ENCODE measurements around the gene GJE1.
"Not testable (repeated sequence)": the region's sequence is repeated elsewhere in the genome, so short reads cannot be mapped to it uniquely, and the experiment has no call there.

The GJE1 gene

GRCh38 chr6:142132625-142133024 is at the start of gene GJE1:
Gene GJE1, plus strand, starts transcription at chr6:142132925. Its CDS starts 234 bp downstream, at chr6:142133159.
- no peak for DNase-seq (ENCODE audit: low read depth in 1 of 2, low spot score in 1 of 2)

DNA sequence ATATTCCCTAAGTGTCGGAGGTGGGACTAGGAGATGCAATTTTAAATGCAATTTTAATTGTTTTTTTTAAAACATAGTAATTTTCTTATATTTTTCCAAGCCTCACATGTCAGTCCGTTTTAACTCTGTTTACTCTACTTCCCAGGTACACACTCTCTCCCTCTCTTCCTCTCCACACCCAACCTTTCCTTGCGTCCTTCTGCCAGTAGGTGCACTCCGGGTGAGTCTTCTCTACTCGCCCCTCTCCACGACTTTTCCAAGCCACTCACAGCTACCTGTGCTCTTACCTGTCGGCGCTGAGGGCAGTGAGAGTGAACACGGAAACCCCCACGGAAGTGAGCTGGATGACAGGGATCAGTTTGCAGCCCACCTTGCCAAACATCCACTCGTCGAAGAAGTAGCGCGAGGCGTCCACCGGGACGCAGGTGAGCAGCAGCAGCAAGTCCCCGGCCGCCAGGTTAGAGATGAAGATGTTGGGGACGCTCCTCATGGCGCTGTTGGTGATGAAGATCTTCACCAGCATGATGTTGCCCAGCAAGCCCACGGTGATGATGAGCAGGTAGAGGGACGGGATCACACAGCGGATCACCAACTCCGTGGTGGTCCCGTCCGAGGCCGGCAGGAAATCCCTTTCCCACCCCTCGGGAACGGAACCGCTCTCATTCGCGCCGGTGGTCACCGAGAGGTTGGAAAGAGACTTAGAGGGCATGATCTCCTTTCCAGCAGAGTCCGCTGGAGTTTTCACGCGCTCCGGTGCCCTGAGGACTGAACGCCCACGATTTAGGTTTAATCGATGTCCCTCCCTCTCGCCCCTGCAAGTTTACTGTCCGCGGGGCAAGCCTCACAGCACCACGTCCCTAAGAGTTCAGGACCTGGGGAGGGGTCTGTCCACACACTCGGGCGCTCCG is 44.5 kb upstream of the GJE1 start:
- no peak for DNase-seq (ENCODE audit: low read depth in 1 of 2, low spot score in 1 of 2)

DNA sequence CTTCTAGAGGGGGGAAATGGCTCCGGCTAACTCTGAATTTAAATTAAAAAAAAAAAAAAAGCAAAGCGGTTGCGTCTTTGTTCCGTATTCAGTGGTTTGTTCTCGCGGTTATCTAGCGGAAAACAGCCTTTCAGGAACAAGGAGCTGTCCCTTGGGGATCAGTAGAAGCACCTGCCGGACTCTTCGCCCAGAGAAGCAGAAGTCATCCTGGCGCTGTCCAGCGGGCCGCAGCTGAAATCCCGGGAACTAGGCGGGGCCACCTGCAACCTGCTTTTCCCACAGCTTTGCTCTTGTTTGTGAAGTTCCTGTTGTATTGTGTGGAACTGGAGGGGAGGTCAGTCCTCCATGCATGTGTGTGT is 43.9 kb upstream of the GJE1 start:
- DNase-seq (ENCODE audit: low read depth in 1 of 2, low spot score in 1 of 2) = no peak

DNA sequence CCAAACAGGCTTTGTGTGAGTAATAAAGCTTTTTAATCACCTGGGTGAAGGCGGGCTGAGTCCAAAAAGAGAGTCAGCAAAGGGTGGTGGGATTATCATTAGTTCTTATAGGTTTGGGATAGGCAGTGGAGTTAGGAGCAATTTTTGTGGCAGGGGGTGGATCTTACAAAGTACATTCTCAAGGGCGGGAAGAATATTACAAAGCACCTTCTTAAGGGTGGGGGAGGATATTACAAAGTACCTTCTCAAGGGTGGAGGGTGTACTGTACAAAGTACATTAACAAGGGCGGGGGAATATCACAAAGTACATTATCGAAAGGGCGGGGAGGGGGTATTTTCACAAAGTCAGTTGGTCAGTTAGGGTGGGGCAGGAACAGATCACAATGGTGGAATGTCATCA is 27.9 kb upstream of the GJE1 start:
- not testable (repeated sequence) for DNase-seq (ENCODE audit: low read depth in 1 of 2, low spot score in 1 of 2)

- DNase-seq (ENCODE audit: low read depth in 1 of 2, low spot score in 1 of 2) = not testable (repeated sequence)
These were observed 21.9 kb upstream of the GJE1 start for GRCh38 chr6:142110820-142111219.

GRCh38 chr6:142112451-142113061 is 20.2 kb upstream of the GJE1 start:
- peak; percentile 27 to 40 for DNase-seq (ENCODE audit: low read depth in 1 of 2, low spot score in 1 of 2)

DNA sequence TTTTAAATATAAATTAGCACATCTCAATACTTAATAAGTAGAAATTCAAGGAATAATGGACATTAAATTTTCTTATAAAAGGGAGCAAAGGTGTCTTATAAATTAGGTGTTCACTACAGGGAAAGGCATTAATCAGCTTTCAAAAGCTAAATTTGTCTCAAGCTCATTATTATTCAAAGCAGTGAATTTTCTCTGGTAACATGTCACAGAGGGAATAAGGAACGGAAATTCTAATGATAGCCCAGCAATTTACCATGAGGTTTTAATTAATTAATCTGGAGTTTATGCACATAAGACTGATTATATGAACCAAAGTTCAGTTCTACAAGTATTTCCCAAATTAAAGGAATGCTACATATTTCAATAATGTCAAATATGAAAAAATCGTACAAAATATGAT is 15.4 kb upstream of the GJE1 start:
- DNase-seq (ENCODE audit: low read depth in 1 of 2, low spot score in 1 of 2) = no peak

- DNase-seq (ENCODE audit: low read depth in 1 of 2, low spot score in 1 of 2) = no peak
These were observed 14.4 kb upstream of the GJE1 start for GRCh38 chr6:142118328-142118727.

DNA sequence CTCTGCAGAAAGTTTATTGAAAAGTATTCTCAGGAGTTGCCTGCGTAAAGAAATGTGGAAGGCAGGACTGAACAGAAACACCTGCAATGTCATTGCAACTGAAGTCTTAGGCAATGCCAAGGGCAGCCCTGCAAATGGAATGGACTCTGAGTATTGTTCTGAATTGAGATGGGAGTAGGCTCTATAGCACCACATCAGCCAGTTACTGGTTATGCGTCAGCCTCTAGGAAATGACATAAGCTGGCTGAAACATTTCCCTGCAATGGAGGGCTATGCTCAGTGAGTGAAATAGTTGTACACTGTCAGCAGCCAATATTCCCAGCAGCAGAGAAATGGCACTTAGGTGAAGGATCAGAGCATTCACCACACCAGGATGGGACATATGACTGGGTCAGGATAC is 13.8 kb upstream of the GJE1 start:
- no peak for DNase-seq (ENCODE audit: low read depth in 1 of 2, low spot score in 1 of 2)

- DNase-seq (ENCODE audit: low read depth in 1 of 2, low spot score in 1 of 2) = no peak
These were observed 11.4 kb upstream of the GJE1 start for GRCh38 chr6:142121342-142121741.

DNA sequence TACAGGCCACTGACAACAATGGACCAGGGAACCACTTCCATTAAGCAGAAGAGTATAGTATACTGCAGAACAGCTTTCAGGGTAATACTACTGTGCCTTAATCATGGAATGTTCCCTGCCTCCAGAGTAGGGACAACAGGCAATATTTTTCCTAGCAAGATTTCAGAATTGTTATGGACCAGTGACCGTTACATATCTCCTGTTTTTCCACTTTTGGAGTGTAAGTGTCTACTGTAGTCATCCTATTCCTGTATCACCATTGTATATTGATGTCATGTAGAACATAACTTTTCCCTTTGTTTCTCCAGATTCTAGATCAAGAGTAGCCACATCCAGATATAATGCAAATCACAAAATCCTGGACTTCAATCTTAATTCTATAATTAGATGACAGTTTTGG is 1.9 kb upstream of the GJE1 start:
- no peak for DNase-seq (ENCODE audit: low read depth in 1 of 2, low spot score in 1 of 2)

GRCh38 chr6:142138876-142139275 is 6.2 kb downstream of the GJE1 start:
- DNase-seq (ENCODE audit: low read depth in 1 of 2, low spot score in 1 of 2) = no peak

GRCh38 chr6:142141531-142141930 is 8.8 kb downstream of the GJE1 start:
- not testable (repeated sequence) for DNase-seq (ENCODE audit: low read depth in 1 of 2, low spot score in 1 of 2)

- DNase-seq (ENCODE audit: low read depth in 1 of 2, low spot score in 1 of 2) = peak; percentile 89 to 91
These were observed 14.3 kb downstream of the GJE1 start, which contains the start of the genes NMBR and VTA1 for GRCh38 chr6:142146828-142147662. Gene NMBR, minus strand, starts transcription at chr6:142147122. Its CDS starts 58,464 bp downstream, at chr6:142088658. Gene VTA1, plus strand, starts transcription at chr6:142147263. Its CDS starts 25 bp downstream, at chr6:142147288.

DNA sequence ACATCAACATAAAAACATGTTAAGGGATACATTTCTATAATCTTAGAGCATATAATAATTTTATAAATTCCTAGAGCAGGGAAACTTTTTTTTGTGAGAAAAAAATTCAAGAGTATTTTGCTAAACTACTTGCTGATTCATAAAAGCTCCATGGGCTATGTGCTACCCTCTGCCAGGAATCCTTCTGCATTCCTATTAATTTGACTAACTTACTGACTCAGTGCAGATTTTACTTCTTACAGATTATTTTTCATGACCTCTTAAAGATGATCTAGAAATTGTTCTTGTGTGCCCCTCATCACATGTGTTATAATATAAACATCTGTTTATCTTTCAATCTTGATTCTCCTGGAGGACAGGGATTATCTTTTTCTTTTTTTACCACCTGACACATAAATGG is 20.0 kb downstream of the GJE1 start:
- no peak for DNase-seq (ENCODE audit: low read depth in 1 of 2, low spot score in 1 of 2)

GRCh38 chr6:142153196-142153595 is 20.5 kb downstream of the GJE1 start:
- DNase-seq (ENCODE audit: low read depth in 1 of 2, low spot score in 1 of 2) = no peak

- no peak for DNase-seq (ENCODE audit: low read depth in 1 of 2, low spot score in 1 of 2)
These were observed 21.6 kb downstream of the GJE1 start for GRCh38 chr6:142154336-142154735.

DNA sequence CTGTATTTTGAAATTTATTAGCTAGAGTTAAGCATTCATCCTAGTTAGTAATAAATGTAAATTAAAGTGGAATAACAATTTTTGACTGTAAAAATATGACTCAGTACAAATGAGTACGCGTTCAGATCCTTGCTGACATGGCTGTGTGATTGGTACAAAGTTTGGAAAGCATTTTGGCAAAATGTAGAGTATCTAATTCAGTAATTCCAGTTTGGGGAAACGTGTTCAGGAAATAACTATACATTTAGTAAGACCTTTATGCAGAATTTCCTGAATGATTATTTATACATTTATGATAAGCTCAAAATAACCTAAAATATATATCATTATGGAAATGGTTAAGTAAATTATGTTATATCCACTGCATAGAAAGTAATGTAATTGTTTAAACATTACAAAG is 22.4 kb downstream of the GJE1 start:
- no peak for DNase-seq (ENCODE audit: low read depth in 1 of 2, low spot score in 1 of 2)

- no peak for DNase-seq (ENCODE audit: low read depth in 1 of 2, low spot score in 1 of 2)
These were observed 23.4 kb downstream of the GJE1 start for GRCh38 chr6:142155895-142156757.

- not testable (repeated sequence) for DNase-seq (ENCODE audit: low read depth in 1 of 2, low spot score in 1 of 2)
These were observed 24.0 kb downstream of the GJE1 start for GRCh38 chr6:142156758-142157068.

DNA sequence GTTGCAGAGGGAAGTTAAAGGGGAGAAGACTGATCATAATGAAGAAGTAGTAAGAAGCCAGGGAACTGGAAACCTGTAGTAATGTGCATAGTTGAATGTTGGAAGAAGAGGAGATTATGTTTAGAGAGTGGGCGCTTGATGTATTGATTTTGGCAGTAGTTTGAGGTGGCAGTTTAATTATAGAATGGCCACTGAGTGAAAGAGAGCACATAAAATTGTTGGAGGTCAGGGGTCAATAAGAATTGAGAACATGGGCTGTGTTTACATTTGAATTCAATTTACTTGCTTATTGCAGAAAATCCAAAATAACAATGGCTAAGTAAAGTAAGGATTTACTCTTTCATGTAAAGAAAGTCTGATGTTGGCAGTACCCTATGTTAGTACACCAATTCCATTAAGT is 30.1 kb downstream of the GJE1 start:
- DNase-seq (ENCODE audit: low read depth in 1 of 2, low spot score in 1 of 2) = no peak
